Liver (tissue), 9 donors: Measurements from ENCODE around the gene LYRM2. TPM values are rescaled to one million over a fixed set of nuclear protein-coding genes. Genes with fewer than 3 reads are reported as not detected.
A peak's percentile ranks its signal among the peaks of the same experiment; 100 is the strongest.

Source experiments
- DNase-seq: peaks from one replicate; pipeline ENCODE4 v3.0.0-alpha.2; 2017; ENCODE audit warnings: low spot score
- H3K27ac ChIP-seq, 2 donors: one replicate each; pipeline ENCODE4 v1.7.0; 2013; ENCODE audit warnings: inconsistent platforms in 2 of 2, low read length in 2 of 2, control low read depth in 1 of 2, low read depth in 1 of 2, mild to moderate bottlenecking in 1 of 2
- H3K27me3 ChIP-seq, 4 donors: one replicate each; pipeline versions ENCODE4 v1.6.1 to v1.7.0; 2013; ENCODE audit warnings: low read length in 3 of 4, inconsistent platforms in 1 of 4, mild to moderate bottlenecking in 1 of 4, moderate library complexity in 1 of 4; ENCODE audit not compliant: control insufficient read depth in 4 of 4, insufficient read depth in 4 of 4
- H3K36me3 ChIP-seq, 4 donors: one replicate each; pipeline versions ENCODE4 v1.6.1 to v1.7.0; 2013; ENCODE audit warnings: low read length in 3 of 4, mild to moderate bottlenecking in 3 of 4, low read depth in 1 of 4, moderate library complexity in 1 of 4; ENCODE audit not compliant: control insufficient read depth in 4 of 4, insufficient read depth in 3 of 4
- H3K4me1 ChIP-seq, 4 donors: one replicate each; pipeline versions ENCODE4 v1.6.1 to v1.7.0; 2013; ENCODE audit warnings: low read length in 3 of 4, mild to moderate bottlenecking in 3 of 4, moderate library complexity in 1 of 4; ENCODE audit not compliant: control insufficient read depth in 4 of 4, insufficient read depth in 4 of 4
- H3K4me3 ChIP-seq, 3 donors: one replicate each; pipeline versions ENCODE4 v1.6.1 to v1.7.0; 2013; ENCODE audit warnings: low read length in 3 of 3, control low read depth in 1 of 3, low read depth in 1 of 3, mild to moderate bottlenecking in 1 of 3
- H3K9ac ChIP-seq, 2 donors: one replicate each; pipeline ENCODE4 v1.7.0; 2013; ENCODE audit warnings: low read length in 2 of 2, mild to moderate bottlenecking in 2 of 2, moderate library complexity in 2 of 2, control low read depth in 1 of 2, low read depth in 1 of 2
- H3K9me3 ChIP-seq, 4 donors: one replicate each; pipeline versions ENCODE4 v1.6.1 to v1.7.0; 2013; ENCODE audit warnings: low read length in 3 of 4; ENCODE audit not compliant: control insufficient read depth in 4 of 4
- EGR1 ChIP-seq, 2 donors: IDR thresholded peaks; 2 replicates each; pipeline ENCODE4 v1.6.1; 2016 to 2018; ENCODE audit warnings: antibody characterized with exemption in 2 of 2, low read depth in 2 of 2
- FOXA1 ChIP-seq: IDR thresholded peaks from 2 replicates; pipeline ENCODE4 v1.6.1; 2016; ENCODE audit warnings: antibody characterized with exemption
- FOXA2 ChIP-seq: IDR thresholded peaks from 2 replicates; pipeline ENCODE4 v1.6.1; 2016; ENCODE audit warnings: antibody characterized with exemption
- GABPA ChIP-seq, 2 donors: IDR thresholded peaks in 1 of 2; conservative IDR thresholded peaks in 1 of 2; 2 replicates each; pipeline ENCODE4 v1.6.1; 2016; ENCODE audit warnings: antibody characterized with exemption in 2 of 2, mild to moderate bottlenecking in 1 of 2, moderate library complexity in 1 of 2
- HNF4A ChIP-seq, 2 donors: conservative IDR thresholded peaks; 2 replicates each; pipeline ENCODE4 v1.6.1; 2016; ENCODE audit warnings: antibody characterized with exemption in 2 of 2, mild to moderate bottlenecking in 2 of 2
- HNF4G ChIP-seq: IDR thresholded peaks from 2 replicates; pipeline ENCODE4 v1.6.1; 2016; ENCODE audit warnings: antibody characterized with exemption
- JUND ChIP-seq, 2 donors: IDR thresholded peaks; 2 replicates each; pipeline ENCODE4 v1.6.1; 2016; ENCODE audit warnings: antibody characterized with exemption in 2 of 2
- NR2F2 ChIP-seq: IDR thresholded peaks from 2 replicates; pipeline ENCODE4 v1.6.1; 2016; ENCODE audit warnings: antibody characterized with exemption
- RAD21 ChIP-seq, 2 donors: IDR thresholded peaks; 2 replicates each; pipeline ENCODE4 v1.6.1; 2016; ENCODE audit warnings: antibody characterized with exemption in 2 of 2, mild to moderate bottlenecking in 2 of 2
- RXRA ChIP-seq, 2 donors: IDR thresholded peaks; 2 replicates each; pipeline ENCODE4 v1.6.1; 2017 to 2018; ENCODE audit warnings: antibody characterized with exemption in 2 of 2, mild to moderate bottlenecking in 1 of 2
- SP1 ChIP-seq: IDR thresholded peaks from 2 replicates; pipeline ENCODE4 v1.6.1; 2018; ENCODE audit warnings: antibody characterized with exemption, mild to moderate bottlenecking
- TAF1 ChIP-seq: conservative IDR thresholded peaks from 2 replicates; pipeline ENCODE4 v1.6.1; 2016; ENCODE audit warnings: antibody characterized with exemption, mild to moderate bottlenecking
- YY1 ChIP-seq: IDR thresholded peaks from 2 replicates; pipeline ENCODE4 v1.6.1; 2016; ENCODE audit warnings: antibody characterized with exemption, mild to moderate bottlenecking
- WGBS: extraction: QIAGEN DNeasy Blood & Tissue Kit; methylation state at CpG from one replicate; pipeline ENCODE4 v1.1.7; 2013; 5-methylcytosine and 5-hydroxymethylcytosine counted together
- polyA plus RNA-seq, 2 donors: library from polyadenylated mRNA; stranded (reverse) in 1 of 2; unstranded in 1 of 2; fragments of 200-250 nt in 1 of 2; fragments of >200 nt in 1 of 2; fragmentation: Nextera tagmentation in 1 of 2; extraction: Ambion mirVana in 1 of 2; gene quantifications; one replicate each; pipeline versions ENCODE4 v1.2.1 to v1.2.3, GENCODE V29; 2013 to 2015
- total RNA-seq, 2 donors: library from RNA; depleted of rRNA; stranded (reverse); fragments of >200 nt; gene quantifications; one replicate each; pipeline ENCODE4 v1.2.3, GENCODE V29; 2014
- TF ChIP-seq, protein P1 (sequence below): IDR thresholded peaks from 2 replicates; pipeline ENCODE4 v1.6.1; 2016; ENCODE audit warnings: antibody characterized with exemption
- TF ChIP-seq, protein P2 (sequence below): IDR thresholded peaks from 2 replicates; pipeline ENCODE4 v1.6.1; 2016; ENCODE audit warnings: antibody characterized with exemption, mild to moderate bottlenecking
- TF ChIP-seq, protein P3 (sequence below): IDR thresholded peaks from 2 replicates; pipeline ENCODE4 v1.6.1; 2016; ENCODE audit warnings: antibody characterized with exemption
- TF ChIP-seq, protein P4 (sequence below): IDR thresholded peaks from 2 replicates; pipeline ENCODE4 v1.6.1; 2016; ENCODE audit warnings: antibody characterized with exemption
- TF ChIP-seq, protein P5 (sequence below): fragments of 150-350 bp; IDR thresholded peaks from 2 replicates; pipeline ENCODE4 v1.5.1; 2017; ENCODE audit warnings: improper control_type of control experiment, low read depth, low read length; ENCODE audit not compliant: missing input control
- donor health status: healthy.
- donor health status: healthy.
- donor health status: healthy.
- donor health status: healthy.
- donor health status: healthy.

The LYRM2 gene
- total and polyA plus RNA-seq, 4 donors, result 8.9 to 34.7 (median 12.4) TPM

DNA sequence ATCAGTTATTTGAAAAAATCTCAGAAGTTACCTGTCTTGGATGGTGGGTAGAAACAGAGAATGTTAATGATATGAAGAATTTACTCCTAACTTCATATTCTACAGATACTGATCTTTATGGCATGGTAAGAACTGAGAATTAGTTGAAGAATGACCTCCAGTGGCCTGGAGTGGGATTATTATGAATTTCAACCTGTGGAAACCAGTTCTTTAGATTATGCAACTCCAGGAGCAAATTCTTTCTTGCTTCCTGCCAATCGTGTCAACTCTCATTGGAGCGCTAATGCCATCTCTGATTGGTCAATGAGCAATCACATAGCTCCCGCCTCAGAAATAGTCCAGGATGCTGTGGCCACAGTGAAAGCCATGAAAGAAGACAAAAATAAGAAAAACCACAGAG lies 40.6 kb downstream of the LYRM2 start:
- Histone ChIP-seq H3K9me3 (no peaks in the 10 kb centered on the region), H3K27me3 (no peaks in the 10 kb centered on the region), H3K27ac (no peak overlapping the region), H3K4me3 (no peak overlapping the region), H3K4me1 (no peaks in the 10 kb centered on the region), H3K36me3 (no peaks in the 10 kb centered on the region), H3K9ac (no peak overlapping the region)
- TF ChIP-seq GABPA (IDR thresholded peaks at IDR 0.05 in 1 of 2, conservative IDR thresholded peaks at IDR 0.05 in 1 of 2) (no peak), FOXA1 (no peak), NR2F2 (no peak), RXRA (IDR thresholded peaks at IDR 0.05) (peak; percentile 48 to 74), YY1 (no peak), HNF4G (no peak), EGR1 (IDR thresholded peaks at IDR 0.05; ENCODE audit: low read depth in 2 of 2) (no peak), TAF1 (no peak), FOXA2 (no peak), RAD21 (IDR thresholded peaks at IDR 0.05) (peak; percentile 87 to 93), JUND (IDR thresholded peaks at IDR 0.05) (no peak), HNF4A (conservative IDR thresholded peaks at IDR 0.05) (peak; percentile 38 to 56), SP1 (peak; percentile 63)
- TF ChIP-seq, protein P1, sequence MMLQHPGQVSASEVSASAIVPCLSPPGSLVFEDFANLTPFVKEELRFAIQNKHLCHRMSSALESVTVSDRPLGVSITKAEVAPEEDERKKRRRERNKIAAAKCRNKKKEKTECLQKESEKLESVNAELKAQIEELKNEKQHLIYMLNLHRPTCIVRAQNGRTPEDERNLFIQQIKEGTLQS, result peak; percentile 54
- TF ChIP-seq, protein P2, sequence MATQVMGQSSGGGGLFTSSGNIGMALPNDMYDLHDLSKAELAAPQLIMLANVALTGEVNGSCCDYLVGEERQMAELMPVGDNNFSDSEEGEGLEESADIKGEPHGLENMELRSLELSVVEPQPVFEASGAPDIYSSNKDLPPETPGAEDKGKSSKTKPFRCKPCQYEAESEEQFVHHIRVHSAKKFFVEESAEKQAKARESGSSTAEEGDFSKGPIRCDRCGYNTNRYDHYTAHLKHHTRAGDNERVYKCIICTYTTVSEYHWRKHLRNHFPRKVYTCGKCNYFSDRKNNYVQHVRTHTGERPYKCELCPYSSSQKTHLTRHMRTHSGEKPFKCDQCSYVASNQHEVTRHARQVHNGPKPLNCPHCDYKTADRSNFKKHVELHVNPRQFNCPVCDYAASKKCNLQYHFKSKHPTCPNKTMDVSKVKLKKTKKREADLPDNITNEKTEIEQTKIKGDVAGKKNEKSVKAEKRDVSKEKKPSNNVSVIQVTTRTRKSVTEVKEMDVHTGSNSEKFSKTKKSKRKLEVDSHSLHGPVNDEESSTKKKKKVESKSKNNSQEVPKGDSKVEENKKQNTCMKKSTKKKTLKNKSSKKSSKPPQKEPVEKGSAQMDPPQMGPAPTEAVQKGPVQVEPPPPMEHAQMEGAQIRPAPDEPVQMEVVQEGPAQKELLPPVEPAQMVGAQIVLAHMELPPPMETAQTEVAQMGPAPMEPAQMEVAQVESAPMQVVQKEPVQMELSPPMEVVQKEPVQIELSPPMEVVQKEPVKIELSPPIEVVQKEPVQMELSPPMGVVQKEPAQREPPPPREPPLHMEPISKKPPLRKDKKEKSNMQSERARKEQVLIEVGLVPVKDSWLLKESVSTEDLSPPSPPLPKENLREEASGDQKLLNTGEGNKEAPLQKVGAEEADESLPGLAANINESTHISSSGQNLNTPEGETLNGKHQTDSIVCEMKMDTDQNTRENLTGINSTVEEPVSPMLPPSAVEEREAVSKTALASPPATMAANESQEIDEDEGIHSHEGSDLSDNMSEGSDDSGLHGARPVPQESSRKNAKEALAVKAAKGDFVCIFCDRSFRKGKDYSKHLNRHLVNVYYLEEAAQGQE, result no peak
- TF ChIP-seq, protein P3, sequence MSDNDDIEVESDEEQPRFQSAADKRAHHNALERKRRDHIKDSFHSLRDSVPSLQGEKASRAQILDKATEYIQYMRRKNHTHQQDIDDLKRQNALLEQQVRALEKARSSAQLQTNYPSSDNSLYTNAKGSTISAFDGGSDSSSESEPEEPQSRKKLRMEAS, result no peak
- TF ChIP-seq, protein P4, sequence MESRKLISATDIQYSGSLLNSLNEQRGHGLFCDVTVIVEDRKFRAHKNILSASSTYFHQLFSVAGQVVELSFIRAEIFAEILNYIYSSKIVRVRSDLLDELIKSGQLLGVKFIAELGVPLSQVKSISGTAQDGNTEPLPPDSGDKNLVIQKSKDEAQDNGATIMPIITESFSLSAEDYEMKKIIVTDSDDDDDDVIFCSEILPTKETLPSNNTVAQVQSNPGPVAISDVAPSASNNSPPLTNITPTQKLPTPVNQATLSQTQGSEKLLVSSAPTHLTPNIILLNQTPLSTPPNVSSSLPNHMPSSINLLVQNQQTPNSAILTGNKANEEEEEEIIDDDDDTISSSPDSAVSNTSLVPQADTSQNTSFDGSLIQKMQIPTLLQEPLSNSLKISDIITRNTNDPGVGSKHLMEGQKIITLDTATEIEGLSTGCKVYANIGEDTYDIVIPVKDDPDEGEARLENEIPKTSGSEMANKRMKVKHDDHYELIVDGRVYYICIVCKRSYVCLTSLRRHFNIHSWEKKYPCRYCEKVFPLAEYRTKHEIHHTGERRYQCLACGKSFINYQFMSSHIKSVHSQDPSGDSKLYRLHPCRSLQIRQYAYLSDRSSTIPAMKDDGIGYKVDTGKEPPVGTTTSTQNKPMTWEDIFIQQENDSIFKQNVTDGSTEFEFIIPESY, result no peak
- TF ChIP-seq, protein P5, sequence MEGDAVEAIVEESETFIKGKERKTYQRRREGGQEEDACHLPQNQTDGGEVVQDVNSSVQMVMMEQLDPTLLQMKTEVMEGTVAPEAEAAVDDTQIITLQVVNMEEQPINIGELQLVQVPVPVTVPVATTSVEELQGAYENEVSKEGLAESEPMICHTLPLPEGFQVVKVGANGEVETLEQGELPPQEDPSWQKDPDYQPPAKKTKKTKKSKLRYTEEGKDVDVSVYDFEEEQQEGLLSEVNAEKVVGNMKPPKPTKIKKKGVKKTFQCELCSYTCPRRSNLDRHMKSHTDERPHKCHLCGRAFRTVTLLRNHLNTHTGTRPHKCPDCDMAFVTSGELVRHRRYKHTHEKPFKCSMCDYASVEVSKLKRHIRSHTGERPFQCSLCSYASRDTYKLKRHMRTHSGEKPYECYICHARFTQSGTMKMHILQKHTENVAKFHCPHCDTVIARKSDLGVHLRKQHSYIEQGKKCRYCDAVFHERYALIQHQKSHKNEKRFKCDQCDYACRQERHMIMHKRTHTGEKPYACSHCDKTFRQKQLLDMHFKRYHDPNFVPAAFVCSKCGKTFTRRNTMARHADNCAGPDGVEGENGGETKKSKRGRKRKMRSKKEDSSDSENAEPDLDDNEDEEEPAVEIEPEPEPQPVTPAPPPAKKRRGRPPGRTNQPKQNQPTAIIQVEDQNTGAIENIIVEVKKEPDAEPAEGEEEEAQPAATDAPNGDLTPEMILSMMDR, result peak; percentile 68
- 20% methylated on average over 3 of the region's 3 CpGs for WGBS
- no peak for DNase-seq
